ENCODE results near the gene MTMR6. TPM values are rescaled to one million over a fixed set of nuclear protein-coding genes. Genes with fewer than 3 reads are reported as not detected.
A peak's percentile ranks its signal among the peaks of the same experiment; 100 is the strongest.

The MTMR6 gene
- polyA plus RNA-seq, 1 experiment: 25.7 TPM

DNA sequence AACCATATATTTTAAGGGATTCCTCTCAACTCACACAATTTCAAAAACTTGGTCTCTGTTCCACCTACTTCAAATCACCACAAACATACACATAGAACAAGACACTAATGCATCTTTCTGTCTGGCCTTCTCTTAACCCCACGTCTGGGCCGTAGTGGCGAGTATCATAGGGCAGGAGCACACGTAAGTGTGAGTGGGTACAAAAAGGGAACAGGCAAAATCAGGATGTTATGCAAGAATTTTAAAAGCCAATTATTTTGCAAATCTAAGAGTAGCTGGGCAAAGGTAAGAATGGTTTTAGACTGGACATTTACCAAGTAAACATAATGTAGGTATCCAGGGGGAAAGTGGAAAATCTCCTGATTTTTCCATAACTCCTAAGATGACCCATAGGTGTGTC is 35.1 kb downstream of the MTMR6 start:
- H3K9me3 ChIP-seq (ENCODE audit: control insufficient read depth, insufficient read depth, low read length): no peaks in the 10 kb centered on the region
- ChIA-PET CTCF (interaction anchor here (1.4 to 2.2 kb wide), 2 partner anchors 18 to 36 kb away, joined by 3 to 8 read pairs; no protein-coding TSS in a partner anchor), POLR2A (no interaction called here)
- H3K27me3 ChIP-seq (ENCODE audit: control insufficient read depth, insufficient read depth, low read length): no peaks in the 10 kb centered on the region
- H3K27ac ChIP-seq (ENCODE audit: low read depth, low read length): no peak overlapping the region
- DNase-seq (ENCODE audit: low read depth, low spot score): no peak
- TF ChIP-seq, protein P1, sequence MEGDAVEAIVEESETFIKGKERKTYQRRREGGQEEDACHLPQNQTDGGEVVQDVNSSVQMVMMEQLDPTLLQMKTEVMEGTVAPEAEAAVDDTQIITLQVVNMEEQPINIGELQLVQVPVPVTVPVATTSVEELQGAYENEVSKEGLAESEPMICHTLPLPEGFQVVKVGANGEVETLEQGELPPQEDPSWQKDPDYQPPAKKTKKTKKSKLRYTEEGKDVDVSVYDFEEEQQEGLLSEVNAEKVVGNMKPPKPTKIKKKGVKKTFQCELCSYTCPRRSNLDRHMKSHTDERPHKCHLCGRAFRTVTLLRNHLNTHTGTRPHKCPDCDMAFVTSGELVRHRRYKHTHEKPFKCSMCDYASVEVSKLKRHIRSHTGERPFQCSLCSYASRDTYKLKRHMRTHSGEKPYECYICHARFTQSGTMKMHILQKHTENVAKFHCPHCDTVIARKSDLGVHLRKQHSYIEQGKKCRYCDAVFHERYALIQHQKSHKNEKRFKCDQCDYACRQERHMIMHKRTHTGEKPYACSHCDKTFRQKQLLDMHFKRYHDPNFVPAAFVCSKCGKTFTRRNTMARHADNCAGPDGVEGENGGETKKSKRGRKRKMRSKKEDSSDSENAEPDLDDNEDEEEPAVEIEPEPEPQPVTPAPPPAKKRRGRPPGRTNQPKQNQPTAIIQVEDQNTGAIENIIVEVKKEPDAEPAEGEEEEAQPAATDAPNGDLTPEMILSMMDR (IDR thresholded peaks at IDR 0.05; ENCODE audit: low read depth, low read length): no peak
- H3K4me3 ChIP-seq (ENCODE audit: low read depth, low read length): no peak overlapping the region

DNA sequence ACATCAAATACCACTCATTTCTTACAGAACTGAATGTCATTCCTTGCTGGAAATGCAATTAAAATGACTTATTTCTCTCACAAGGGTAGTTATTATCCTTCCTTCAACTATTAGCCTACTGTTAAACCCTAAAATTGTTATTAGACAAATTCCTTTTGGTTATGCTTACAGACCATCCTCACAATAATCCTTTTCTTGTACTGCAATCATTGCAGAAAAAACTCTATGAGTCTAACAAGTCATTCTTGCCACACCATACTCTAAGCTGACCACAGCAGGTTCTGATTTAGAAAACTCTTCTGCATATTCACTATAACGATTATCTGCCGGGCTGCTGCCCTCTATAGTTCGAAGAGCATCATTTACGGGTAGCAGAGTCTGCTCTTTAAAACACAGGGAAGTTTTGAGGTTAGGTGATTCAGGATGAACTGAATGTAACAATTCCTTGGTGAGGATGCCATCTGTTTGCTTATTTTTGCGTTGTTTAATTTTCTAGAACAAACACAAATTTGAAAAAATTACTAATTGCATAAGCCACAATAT is 38.2 kb downstream of the MTMR6 start:
- ChIA-PET POLR2A (no interaction called here), CTCF (interaction anchor here (1.0 to 1.7 kb wide), 6 partner anchors 8 to 126 kb away, joined by 3 to 9 read pairs (median 5); no protein-coding TSS in a partner anchor)
- Histone ChIP-seq H3K27me3 (ENCODE audit: control insufficient read depth, insufficient read depth, low read length) (no peaks in the 10 kb centered on the region), H3K4me3 (ENCODE audit: low read depth, low read length) (no peak overlapping the region), H3K27ac (ENCODE audit: low read depth, low read length) (no peak overlapping the region), H3K9me3 (ENCODE audit: control insufficient read depth, insufficient read depth, low read length) (no peaks in the 10 kb centered on the region)
- DNase-seq (ENCODE audit: low read depth, low spot score): no peak
- TF ChIP-seq, protein P1 (IDR thresholded peaks at IDR 0.05; ENCODE audit: low read depth, low read length): peak; percentile 60

DNA sequence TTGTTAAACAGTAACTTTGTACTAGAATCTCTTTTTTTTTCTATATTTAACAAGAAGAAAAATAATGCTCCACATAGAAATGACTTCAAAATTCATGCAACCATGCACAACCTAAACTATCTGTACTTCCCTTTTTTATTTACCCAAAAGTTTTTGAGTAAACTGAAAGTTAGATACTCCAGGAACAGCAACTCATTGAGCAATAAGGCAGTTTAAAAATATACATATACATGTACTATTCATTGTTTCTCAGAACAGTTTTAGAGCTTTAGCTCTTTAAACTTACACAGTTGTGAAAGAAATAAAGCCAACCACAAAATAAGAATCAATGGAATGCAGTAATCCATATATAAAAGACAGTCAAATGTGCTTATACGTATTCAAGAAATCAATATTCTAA is 39.2 kb downstream of the MTMR6 start:
- no peak overlapping the region for H3K27ac ChIP-seq (ENCODE audit: low read depth, low read length)
- POLR2A ChIA-PET: no interaction called here
- no peaks in the 10 kb centered on the region for H3K27me3 ChIP-seq (ENCODE audit: control insufficient read depth, insufficient read depth, low read length)
- DNase-seq (ENCODE audit: low read depth, low spot score): no peak
- TF ChIP-seq, protein P1 (IDR thresholded peaks at IDR 0.05; ENCODE audit: low read depth, low read length): no peak
- H3K4me3 ChIP-seq (ENCODE audit: low read depth, low read length): no peak overlapping the region
- H3K9me3 ChIP-seq (ENCODE audit: control insufficient read depth, insufficient read depth, low read length): no peaks in the 10 kb centered on the region
- CTCF ChIA-PET: interaction anchor here (0.6 to 1.7 kb wide), 9 partner anchors 9 to 578 kb away, joined by 3 to 9 read pairs (median 4); no protein-coding TSS in a partner anchor

DNA sequence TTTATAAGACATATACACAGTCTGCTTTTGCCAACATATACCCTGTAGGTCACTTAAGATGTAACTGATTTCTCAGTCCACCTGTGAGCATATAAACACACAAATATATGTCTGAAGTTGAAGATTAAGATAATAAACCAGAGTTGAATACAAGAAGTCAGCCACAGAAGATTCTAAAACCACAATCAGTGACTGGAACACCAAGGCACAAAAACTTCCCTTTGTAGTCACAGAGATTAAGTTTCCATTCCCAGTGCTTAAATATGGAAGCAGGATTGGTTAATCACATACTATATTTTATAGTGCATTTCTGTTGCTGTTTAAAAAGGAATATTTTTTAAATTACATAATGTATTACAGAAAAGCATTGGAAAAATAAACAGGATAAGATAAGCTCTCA is 39.9 kb downstream of the MTMR6 start:
- TF ChIP-seq, protein P1 (IDR thresholded peaks at IDR 0.05; ENCODE audit: low read depth, low read length): no peak
- no peak overlapping the region for H3K4me3 ChIP-seq (ENCODE audit: low read depth, low read length)
- ChIA-PET CTCF (interaction anchor here (1.7 kb wide), 3 partner anchors 14 to 128 kb away, joined by 6 read pairs; no protein-coding TSS in a partner anchor), POLR2A (no interaction called here)
- H3K9me3 ChIP-seq (ENCODE audit: control insufficient read depth, insufficient read depth, low read length): no peaks in the 10 kb centered on the region
- no peaks in the 10 kb centered on the region for H3K27me3 ChIP-seq (ENCODE audit: control insufficient read depth, insufficient read depth, low read length)
- no peak for DNase-seq (ENCODE audit: low read depth, low spot score)
- H3K27ac ChIP-seq (ENCODE audit: low read depth, low read length): no peak overlapping the region

DNA sequence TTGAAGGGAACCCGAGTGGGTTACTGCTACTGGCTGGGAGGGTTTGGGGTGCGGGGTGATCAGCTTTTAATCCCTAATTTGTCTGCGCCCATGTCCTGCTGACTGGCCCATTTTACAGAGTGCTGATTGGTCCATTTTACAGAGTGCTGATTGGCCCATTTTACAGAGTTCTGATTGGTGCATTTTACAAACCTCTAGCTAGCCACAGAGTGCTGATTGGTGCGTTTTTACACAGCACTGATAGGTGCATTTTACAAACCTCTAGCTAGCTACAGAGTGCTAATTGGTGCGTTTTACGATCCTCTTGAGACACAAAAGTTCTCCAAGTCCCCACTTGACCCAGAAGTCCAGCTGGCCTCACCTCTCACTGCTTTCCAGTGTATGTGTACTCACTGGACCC is 43.2 kb downstream of the MTMR6 start:
- Histone ChIP-seq H3K9me3 (ENCODE audit: control insufficient read depth, insufficient read depth, low read length) (no peaks in the 10 kb centered on the region), H3K4me3 (ENCODE audit: low read depth, low read length) (no peak overlapping the region), H3K27me3 (ENCODE audit: control insufficient read depth, insufficient read depth, low read length) (no peaks in the 10 kb centered on the region), H3K27ac (ENCODE audit: low read depth, low read length) (no peak overlapping the region)
- CTCF ChIA-PET: interaction anchor here (0.6 kb wide), 2 partner anchors 31 to 32 kb away, joined by 3 read pairs; no protein-coding TSS in a partner anchor
- POLR2A ChIA-PET: no interaction called here
- DNase-seq (ENCODE audit: low read depth, low spot score): no peak
- TF ChIP-seq, protein P1 (IDR thresholded peaks at IDR 0.05; ENCODE audit: low read depth, low read length): no peak
